Coronary artery (tissue), 2 donors: ENCODE results near the gene SLIT3.
"Not testable (repeated sequence)": the region's sequence is repeated elsewhere in the genome, so short reads cannot be mapped to it uniquely, and the experiment has no call there.

Experiments used
- DNase-seq: peaks from one replicate; pipeline ENCODE4 v3.0.0-alpha.2; 2017; ENCODE audit warnings: low spot score
- H3K27ac ChIP-seq, 2 donors: fragments of 200-600 bp; sonication (generic); one replicate each; pipeline ENCODE4 v1.5.1; 2016 to 2019
- H3K4me3 ChIP-seq: fragments of 200-600 bp; sonication (generic); 2 replicates; pipeline ENCODE4 v1.5.1; 2016; ENCODE audit warnings: mild to moderate bottlenecking, moderate library complexity
- CTCF ChIP-seq: fragments of 200-600 bp; sonication (generic); IDR thresholded peaks from one replicate; pipeline ENCODE4 v1.5.1; 2019; ENCODE audit warnings: antibody characterized with exemption

SLIT3 gene

GRCh38 chr5:169147534-169147933, 153.4 kb downstream of the SLIT3 start:
- TF ChIP-seq CTCF = no peak
- Histone ChIP-seq H3K27ac (no peak overlapping the region), H3K4me3 (no peak overlapping the region)
- no peak for DNase-seq

- TF ChIP-seq CTCF = no peak
- no peak overlapping the region for H3K4me3 ChIP-seq
- DNase-seq = no peak
- no peak overlapping the region for H3K27ac ChIP-seq
These were observed 154.8 kb downstream of the SLIT3 start for GRCh38 chr5:169146158-169146557.

- no peak for DNase-seq
These were observed 158.5 kb downstream of the SLIT3 start for GRCh38 chr5:169142264-169142970.

GRCh38 chr5:169140215-169140614, 160.7 kb downstream of the SLIT3 start:
- not testable (repeated sequence) for H3K27ac ChIP-seq, H3K4me3 ChIP-seq, DNase-seq

More at GRCh38 chr5:169142264-169142970, 158.5 kb downstream of the SLIT3 start:
- peak overlapping the region in 1 of 2 donors; percentile 69 for H3K27ac ChIP-seq
- H3K4me3 ChIP-seq = no peak overlapping the region
- no peak for TF ChIP-seq CTCF

GRCh38 chr5:169139480-169140050, 161.4 kb downstream of the SLIT3 start:
- peak overlapping the region in 1 of 2 donors; percentile 15 for H3K27ac ChIP-seq
- DNase-seq = no peak
- peak overlapping the region; percentile 7 for H3K4me3 ChIP-seq
- no peak for TF ChIP-seq CTCF

- no peak for TF ChIP-seq CTCF
- DNase-seq = no peak
These were observed 167.4 kb downstream of the SLIT3 start for GRCh38 chr5:169133531-169133930.

GRCh38 chr5:169132302-169132660, 168.7 kb downstream of the SLIT3 start:
- Histone ChIP-seq H3K27ac (peak overlapping the region in 1 of 2 donors; percentile 54), H3K4me3 (no peak overlapping the region)
- DNase-seq = no peak
- TF ChIP-seq CTCF = no peak

More at GRCh38 chr5:169133531-169133930, 167.4 kb downstream of the SLIT3 start:
- Histone ChIP-seq H3K4me3 (no peak overlapping the region), H3K27ac (no peak overlapping the region)
